Bone marrow (tissue), 2 donors: ENCODE data around the gene KRT33B.
"Not testable (repeated sequence)": the region's sequence is repeated elsewhere in the genome, so short reads cannot be mapped to it uniquely, and the experiment has no call there.

Source experiments
- DNase-seq, 2 donors: peaks; one replicate each; lab custom pipeline; 2025; lab: John Stamatoyannopoulos, UW

Gene KRT33B

GRCh38 chr17:41369713-41370112 lies at the start of gene KRT33B:
Gene KRT33B (minus strand): TSS chr17:41369813. CDS start chr17:41369750, 63 bp downstream.
- DNase-seq, result no peak

GRCh38 chr17:41418116-41418860 lies 48.7 kb upstream of the KRT33B start:
- no peak for DNase-seq

DNA sequence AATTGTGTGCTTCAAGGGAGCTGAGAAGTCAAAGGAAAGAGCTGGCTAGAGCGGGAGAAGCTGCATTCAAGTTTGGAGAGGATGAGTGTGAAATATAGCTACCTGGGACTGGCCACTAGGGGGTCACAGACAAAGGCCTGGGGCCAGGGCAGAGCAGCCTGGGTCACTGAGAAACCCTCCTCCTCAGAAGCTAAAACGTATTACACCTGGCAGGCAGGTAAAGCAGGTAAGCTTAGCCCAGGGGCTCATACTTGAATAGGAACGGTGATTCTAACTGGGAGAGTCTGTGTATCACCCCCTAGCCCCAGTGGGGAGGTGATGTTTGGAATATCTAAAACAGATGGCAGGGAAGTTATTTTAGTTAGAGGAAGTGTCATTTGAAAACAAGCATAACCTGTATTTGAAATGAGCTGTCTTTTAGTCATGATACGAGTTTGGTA lies 48.0 kb upstream of the KRT33B start:
- no peak for DNase-seq

DNA sequence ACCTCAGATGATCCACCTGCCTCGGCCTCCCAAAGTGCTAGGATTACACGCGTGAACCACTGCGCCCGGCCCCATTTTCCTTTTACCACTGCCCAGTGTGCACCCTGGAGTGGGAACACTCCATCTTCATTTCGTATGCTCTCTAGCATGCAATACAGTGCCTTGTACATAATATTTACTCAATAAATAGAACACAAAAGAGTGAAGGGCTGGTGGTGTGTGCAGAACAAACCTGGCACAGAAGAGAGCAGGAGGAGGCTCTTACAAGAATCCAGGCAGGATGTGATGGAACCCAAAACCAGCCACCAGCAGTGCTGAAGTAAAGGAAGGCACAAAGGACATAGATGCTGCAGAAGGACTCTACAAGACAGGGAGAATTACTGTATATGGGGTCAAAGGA lies 47.5 kb upstream of the KRT33B start:
- no peak for DNase-seq

GRCh38 chr17:41416479-41416878 lies 46.9 kb upstream of the KRT33B start:
- no peak for DNase-seq

- DNase-seq, result no peak
These were observed 46.3 kb upstream of the KRT33B start for GRCh38 chr17:41415833-41416335.

- no peak for DNase-seq
These were observed 45.8 kb upstream of the KRT33B start for GRCh38 chr17:41415411-41415810.

DNA sequence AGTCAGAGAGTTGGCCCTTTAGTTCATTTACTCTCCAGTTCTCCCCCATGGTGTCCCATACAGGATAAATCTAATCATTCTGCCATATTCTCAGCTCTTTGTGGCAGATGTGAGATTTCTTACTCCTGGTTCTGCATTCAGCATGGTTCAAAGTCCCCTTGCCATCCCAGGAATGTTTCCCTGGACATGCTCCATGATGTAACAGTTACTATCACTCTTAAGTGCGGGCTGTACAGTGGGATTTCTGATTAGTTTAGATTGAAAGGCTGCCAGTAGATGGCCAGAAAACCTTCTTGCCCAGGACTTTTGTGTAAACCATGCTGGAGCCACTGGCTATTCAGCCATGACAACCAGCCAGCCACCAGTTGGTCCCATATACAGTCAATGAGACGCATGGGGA lies 44.4 kb upstream of the KRT33B start:
- DNase-seq, result no peak

DNA sequence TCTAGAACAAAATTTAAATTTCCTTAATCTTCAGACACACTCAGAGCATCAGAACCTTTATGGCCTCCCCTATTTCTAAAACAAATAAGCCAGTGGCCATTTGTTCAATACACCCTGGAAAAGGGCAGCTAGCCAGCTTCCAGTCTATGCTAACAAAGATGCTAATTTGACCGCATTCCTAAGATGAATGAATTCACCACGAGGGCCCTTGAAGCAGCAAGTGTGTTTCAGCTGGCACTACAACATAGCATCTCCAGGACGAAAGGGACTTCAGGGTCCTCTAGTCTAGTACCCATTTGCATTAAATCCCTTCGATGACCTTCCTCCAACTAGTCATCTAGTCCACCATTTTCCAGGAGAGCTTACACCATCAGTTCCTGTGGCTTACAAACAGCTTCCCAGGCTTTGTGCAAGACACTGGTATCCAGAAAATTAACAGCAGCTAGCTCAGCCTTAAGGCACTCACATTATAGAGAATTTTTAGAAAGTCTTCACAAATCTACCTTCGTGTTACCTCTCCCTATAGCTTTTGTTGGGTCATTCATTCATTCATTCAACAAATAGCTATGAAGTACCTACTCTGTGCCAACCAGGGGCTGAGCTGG lies 43.8 kb upstream of the KRT33B start:
- no peak for DNase-seq

GRCh38 chr17:41411072-41411840 lies 41.6 kb upstream of the KRT33B start:
- no peak for DNase-seq

DNA sequence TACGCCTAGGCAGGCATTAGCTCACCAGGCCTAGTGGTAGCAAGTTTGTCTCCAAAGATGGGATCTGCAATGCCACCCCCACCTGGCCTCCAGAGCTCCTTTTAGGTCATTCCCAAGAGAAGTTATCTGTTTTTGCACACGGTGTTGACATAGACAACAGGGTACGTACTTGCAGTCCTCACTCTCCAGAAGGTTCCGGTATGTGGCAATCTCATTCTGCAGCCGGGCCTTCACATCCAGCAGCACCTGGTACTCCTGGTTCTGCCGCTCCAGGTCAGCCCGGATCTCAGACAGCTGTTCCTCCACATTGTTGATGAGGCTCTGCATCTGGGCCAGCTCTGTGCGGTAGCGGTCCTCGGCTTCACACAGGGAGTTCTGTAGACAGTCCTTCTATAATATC lies 37.6 kb upstream of the KRT33B start:
- DNase-seq, result no peak

GRCh38 chr17:41406205-41406604 lies 36.6 kb upstream of the KRT33B start:
- no peak for DNase-seq

GRCh38 chr17:41404024-41404671 lies 34.5 kb upstream of the KRT33B start:
- DNase-seq, result no peak

DNA sequence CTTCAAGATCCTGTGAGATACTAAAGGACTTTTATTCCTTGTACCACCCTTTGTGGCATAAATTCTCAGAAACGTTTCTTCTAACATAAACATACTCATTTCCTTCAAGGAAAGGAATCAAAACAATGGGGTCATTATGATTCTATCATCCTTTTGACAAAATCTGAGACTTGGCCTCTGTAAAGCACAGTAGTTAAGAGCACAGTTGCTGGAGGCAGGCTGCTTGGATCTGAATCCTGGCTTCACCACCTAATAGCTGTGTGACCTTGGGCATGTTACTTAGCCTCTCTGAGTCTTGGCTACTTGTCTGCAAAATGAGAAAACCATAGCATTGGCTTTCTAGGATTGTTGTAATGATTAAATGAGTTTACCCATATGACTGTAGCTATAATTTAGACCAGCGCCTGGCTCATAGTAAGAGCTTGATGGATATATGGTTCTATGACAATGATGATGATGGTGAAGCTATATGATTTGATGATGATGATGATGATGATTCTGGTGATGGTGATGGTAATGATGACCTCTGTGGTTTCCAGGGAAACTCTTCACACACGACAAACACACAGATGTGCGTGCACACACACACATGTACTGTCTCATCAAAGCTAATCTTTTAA lies 33.9 kb upstream of the KRT33B start:
- DNase-seq, result no peak

DNA sequence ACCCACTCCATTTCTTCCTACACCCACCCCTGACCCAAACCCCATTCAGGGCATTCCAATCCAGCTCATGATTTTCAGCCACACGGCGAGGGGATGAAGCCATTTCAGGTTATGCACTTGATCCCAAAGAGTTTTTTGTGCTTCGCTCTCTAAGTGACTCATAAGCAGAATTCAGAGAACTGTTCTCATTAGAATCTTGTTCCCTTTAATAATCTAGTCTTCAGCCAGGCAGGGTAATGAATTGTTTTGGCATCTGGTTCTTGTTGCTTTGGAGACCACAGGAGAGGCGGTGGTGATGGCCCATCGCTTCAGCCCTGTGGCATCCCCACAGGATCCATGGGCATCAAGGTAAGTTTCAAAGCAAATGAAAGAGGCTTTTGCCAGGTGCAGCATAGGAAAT lies 32.5 kb upstream of the KRT33B start:
- no peak for DNase-seq

DNA sequence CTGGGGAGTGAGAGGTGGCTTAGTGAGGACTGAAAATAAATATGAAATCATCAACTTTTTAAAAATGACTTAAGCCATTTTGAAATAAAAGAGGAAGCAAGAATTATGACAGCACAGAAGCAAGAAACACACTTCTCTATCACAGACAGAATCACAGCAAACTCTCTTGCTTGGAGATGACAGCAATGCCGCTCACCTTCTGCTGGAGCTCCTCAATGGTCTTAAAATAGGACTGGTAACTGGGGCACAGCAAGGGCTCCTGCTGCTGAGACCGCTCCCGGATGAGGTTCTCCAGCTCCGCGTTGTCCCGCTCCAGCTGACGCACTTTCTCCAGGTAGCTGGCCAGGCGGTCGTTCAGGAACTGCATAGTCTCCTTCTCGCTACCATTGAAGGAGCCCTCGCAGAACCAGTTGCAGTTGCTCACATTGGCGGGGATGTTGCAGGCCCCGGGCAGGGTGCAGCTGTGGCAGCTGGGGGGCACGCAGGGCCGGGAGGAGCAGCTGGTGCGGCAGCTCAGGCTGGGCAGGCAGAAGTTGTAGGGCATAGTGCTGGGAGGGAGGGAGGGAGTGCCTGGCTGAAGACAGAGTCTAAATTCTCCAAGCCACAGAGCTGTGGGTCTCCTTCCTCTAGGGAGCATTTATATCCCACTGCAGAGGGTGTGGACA lies 27.5 kb upstream of the KRT33B start, which contains the start of gene KRT31:
TSS of gene KRT31 (minus strand) at position 613 of the 665 bp plus-strand sequence. CDS start at position 544, 69 bp downstream.
- no peak for DNase-seq

GRCh38 chr17:41396340-41396739 lies 26.7 kb upstream of the KRT33B start:
- DNase-seq, result no peak

GRCh38 chr17:41395611-41396010 lies 26.0 kb upstream of the KRT33B start:
- DNase-seq, result no peak

- DNase-seq, result not testable (repeated sequence)
These were observed 25.4 kb upstream of the KRT33B start for GRCh38 chr17:41395044-41395443.

- DNase-seq, result no peak
These were observed 24.8 kb upstream of the KRT33B start for GRCh38 chr17:41394254-41394996.
